Liver (tissue), 3 donors: ENCODE measurements around the gene OSTC.
A peak's percentile ranks its signal among the peaks of the same experiment; 100 is the strongest.

Experiments used
- EGR1 ChIP-seq, 2 donors: IDR thresholded peaks; 2 replicates each; pipeline ENCODE4 v1.6.1; 2016 to 2018; ENCODE audit warnings: antibody characterized with exemption in 2 of 2, low read depth in 2 of 2
- FOXA1 ChIP-seq: IDR thresholded peaks from 2 replicates; pipeline ENCODE4 v1.6.1; 2016; ENCODE audit warnings: antibody characterized with exemption
- HNF4G ChIP-seq: IDR thresholded peaks from 2 replicates; pipeline ENCODE4 v1.6.1; 2016; ENCODE audit warnings: antibody characterized with exemption
- JUND ChIP-seq, 2 donors: IDR thresholded peaks; 2 replicates each; pipeline ENCODE4 v1.6.1; 2016; ENCODE audit warnings: antibody characterized with exemption in 2 of 2
- RXRA ChIP-seq, 2 donors: IDR thresholded peaks; 2 replicates each; pipeline ENCODE4 v1.6.1; 2017 to 2018; ENCODE audit warnings: antibody characterized with exemption in 2 of 2, mild to moderate bottlenecking in 1 of 2
- SP1 ChIP-seq: IDR thresholded peaks from 2 replicates; pipeline ENCODE4 v1.6.1; 2018; ENCODE audit warnings: antibody characterized with exemption, mild to moderate bottlenecking
- YY1 ChIP-seq: IDR thresholded peaks from 2 replicates; pipeline ENCODE4 v1.6.1; 2016; ENCODE audit warnings: antibody characterized with exemption, mild to moderate bottlenecking
- TF ChIP-seq, protein P1 (sequence below): fragments of 150-350 bp; IDR thresholded peaks from 2 replicates; pipeline ENCODE4 v1.5.1; 2017; ENCODE audit warnings: improper control_type of control experiment, low read depth, low read length; ENCODE audit not compliant: missing input control
- TF ChIP-seq, protein P2 (sequence below): IDR thresholded peaks from 2 replicates; pipeline ENCODE4 v1.6.1; 2016; ENCODE audit warnings: antibody characterized with exemption
- donor health status: healthy.
- donor health status: healthy.

DNA sequence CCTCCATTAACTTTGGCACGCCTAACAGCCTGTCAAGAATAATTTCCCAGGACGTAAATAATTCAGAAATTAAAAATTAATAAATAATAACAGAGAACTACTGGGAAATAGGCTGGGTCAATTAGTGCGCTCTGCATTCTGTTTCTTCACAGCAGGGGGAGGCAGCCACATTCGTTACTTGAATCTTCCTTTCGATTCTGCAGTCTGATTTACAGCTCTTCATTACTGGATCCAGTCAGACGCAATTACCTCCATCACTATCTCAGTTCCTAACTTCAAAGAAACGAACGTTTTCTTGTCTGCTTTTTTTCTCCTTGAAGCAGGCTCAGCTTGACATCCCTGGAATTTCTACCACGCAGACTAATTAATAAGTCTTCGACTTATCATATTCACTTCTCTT is 39.0 kb upstream of the OSTC start:
- TF ChIP-seq, protein P1, sequence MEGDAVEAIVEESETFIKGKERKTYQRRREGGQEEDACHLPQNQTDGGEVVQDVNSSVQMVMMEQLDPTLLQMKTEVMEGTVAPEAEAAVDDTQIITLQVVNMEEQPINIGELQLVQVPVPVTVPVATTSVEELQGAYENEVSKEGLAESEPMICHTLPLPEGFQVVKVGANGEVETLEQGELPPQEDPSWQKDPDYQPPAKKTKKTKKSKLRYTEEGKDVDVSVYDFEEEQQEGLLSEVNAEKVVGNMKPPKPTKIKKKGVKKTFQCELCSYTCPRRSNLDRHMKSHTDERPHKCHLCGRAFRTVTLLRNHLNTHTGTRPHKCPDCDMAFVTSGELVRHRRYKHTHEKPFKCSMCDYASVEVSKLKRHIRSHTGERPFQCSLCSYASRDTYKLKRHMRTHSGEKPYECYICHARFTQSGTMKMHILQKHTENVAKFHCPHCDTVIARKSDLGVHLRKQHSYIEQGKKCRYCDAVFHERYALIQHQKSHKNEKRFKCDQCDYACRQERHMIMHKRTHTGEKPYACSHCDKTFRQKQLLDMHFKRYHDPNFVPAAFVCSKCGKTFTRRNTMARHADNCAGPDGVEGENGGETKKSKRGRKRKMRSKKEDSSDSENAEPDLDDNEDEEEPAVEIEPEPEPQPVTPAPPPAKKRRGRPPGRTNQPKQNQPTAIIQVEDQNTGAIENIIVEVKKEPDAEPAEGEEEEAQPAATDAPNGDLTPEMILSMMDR: peak; percentile 3
- TF ChIP-seq RXRA (IDR thresholded peaks at IDR 0.05): no peak
- TF ChIP-seq HNF4G: no peak
- TF ChIP-seq, protein P2, sequence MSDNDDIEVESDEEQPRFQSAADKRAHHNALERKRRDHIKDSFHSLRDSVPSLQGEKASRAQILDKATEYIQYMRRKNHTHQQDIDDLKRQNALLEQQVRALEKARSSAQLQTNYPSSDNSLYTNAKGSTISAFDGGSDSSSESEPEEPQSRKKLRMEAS: no peak
- TF ChIP-seq SP1: no peak
- no peak for TF ChIP-seq JUND (IDR thresholded peaks at IDR 0.05)
- TF ChIP-seq EGR1 (IDR thresholded peaks at IDR 0.05; ENCODE audit: low read depth in 2 of 2): no peak
- TF ChIP-seq YY1: no peak
- no peak for TF ChIP-seq FOXA1
